Stimulated activated CD4-positive, alpha-beta T cell treated with anti-CD3 and anti-CD28 coated beads, Interleukin-12 subunit alpha, Interleukin-12 subunit beta, amount 100 ng/mL, for 48 hours (primary cell): ENCODE measurements around the gene GLS.

Source experiments
- DNase-seq, 3 donors: peaks; one replicate each; pipeline ENCODE4 v3.0.0-alpha.2; 2020; ENCODE audit warnings: low read depth in 2 of 3, low spot score in 1 of 3

GLS gene

DNA sequence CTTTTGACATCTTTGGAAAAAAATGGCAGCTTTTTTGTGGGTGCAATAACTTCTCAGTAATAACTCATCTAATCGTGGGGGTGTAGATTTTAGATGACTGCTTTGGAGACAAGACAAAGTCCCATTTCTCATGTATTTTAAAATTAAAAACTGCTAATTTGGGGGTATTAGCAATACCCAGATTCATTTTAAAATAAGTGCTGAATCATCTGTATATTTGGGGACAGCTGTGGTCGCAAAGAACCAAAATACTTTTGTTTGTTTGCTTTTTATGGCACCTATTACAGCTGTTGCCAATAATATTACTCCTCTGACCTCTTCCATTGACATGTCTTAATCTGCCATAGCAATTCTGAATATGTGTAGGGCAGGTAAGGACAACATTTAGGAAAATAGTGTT is 87.9 kb downstream of the GLS start:
- DNase-seq: no peak

DNA sequence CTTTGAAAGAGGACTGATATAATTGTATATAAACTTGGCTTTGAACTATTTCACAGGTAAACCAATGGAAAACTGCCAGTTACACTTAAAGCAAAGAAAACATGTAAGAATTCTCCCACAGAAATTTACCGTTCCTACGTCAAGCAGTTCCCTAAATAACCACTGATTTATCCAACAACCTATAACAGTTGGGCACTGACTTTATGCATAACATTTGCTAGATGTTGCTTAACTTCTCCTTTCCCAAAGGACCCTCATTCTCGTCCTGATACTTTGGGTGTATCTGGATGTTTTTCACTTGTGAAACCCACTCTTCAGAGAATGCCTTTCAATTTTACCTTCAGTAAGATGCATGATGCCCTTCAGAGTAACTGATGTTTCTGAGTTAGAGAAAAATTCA is 89.5 kb downstream of the GLS start:
- no peak for DNase-seq

DNA sequence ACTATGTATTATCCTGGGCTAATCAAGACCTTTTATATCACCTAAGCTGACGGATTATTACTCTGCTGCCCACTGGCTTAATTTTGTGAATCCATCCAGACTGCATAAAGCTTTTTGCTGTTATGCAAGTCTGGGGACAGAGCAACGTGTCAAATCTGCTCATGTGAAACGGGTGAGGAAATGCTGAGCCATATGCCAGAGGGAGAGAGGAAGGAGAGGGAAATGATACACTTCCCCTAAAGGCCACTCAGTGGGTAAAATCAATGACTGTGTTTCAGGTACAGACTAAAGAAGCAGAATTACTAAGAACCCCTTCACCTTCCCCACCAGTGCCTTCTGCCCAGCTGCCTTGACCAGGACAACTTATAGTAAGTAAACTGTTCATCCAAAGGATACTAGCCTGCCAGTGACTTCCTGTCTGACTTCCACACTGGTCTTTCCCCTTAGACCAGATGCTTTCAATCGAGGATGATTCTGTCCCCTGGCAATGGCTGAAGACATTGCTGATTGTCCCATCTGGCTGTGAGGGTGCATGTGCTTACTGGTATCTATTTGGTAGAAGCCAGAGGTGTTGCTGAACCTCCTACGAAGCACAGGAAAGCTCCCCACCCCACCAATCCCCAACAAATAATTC is 90.4 kb downstream of the GLS start:
- DNase-seq: no peak

DNA sequence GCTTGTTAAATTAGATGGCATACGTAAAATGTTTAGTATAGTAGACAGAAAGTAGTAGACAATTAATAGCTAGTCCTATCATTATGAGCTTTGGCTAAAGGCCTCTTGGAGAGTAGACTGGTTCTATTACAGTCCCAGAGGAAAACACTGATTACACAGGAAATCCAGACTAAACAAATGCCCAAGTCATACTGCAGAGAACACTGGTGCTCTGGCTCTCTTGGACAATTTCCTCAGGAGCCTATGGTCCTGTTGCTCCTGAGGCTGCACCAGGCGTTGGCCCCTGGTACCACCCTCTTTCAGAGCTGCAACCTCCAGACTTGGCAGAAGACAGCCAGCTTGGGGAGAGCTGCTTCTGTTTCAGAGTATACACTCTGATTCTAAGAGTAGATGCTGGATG is 91.6 kb downstream of the GLS start:
- DNase-seq: no peak

DNA sequence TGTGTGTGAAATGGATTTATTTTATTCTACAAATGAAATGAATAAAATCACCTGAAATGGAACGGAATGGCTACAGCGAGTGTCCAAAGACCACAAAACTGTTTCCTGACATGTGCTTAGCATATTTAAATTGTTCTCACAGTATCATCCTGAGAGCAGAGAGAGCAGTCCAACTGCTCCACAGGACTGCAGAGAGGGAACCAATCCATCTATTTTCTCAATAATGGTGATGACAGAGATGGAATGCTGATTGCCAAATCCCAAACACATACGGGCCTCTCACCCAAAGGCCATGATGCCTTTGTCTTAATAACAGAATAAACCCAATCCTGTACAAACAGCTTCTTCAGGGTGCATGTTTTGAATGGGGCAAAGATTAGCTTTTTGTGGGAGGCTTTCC is 92.2 kb downstream of the GLS start:
- no peak for DNase-seq

DNA sequence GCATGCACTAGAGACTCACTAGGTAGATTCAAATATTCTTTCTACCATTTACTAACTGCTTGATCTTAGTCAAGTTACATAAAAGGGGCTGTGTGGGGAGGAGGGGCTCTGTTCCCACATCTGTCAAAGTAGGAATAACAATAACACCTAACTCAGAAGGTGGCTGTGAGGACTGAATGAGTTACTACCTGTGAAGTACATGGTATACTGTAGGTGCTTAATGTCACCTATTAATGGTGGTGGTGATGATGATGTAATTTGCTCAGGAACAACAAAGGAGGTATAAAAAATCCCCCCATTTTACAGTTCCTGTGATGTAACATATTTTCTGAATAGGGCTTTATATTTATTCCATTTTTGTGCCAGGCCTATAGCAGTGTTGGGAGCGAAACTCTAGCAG is 92.6 kb downstream of the GLS start:
- no peak for DNase-seq

DNA sequence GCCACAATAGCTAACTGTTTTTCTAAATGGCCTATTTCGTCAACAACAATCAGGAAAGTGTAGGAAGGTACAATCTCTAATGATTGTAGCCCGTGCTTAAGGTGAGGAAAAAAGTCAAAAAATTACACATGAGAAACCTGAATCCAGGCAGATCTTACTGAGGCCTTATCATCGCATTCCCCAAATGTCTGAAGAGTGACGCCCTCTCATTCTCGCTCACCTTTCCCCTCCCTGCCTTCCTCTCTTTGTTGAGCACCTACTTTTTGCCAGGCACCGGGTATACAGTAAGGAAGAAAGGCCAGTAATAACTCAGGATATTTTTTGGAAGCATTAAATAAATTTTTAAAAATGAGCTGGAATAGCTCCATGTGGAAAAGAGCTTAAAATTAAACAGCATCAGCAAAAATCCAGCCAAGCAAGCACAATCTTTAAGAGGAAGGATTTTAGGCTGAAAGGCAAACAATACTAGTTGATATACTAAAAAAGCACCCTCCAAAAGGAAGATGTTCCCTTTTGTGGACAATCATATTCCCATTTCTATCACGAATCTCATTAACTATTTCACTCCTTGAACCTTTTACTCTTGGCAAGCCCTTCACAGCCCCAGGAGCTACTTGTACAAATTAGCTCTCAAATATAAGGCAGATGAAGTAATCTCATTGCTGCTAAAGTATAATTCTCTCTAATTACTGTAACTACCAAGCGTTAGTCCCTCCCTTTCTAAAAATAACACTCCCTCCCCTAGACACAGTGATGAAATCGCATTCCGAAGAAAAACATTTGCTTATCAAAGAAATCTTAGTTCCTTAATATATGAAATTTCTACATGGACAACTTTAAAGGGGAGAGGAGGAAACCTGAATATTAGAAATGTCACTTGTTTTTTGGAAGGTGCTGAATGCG is 93.4 kb downstream of the GLS start:
- DNase-seq: no peak

DNA sequence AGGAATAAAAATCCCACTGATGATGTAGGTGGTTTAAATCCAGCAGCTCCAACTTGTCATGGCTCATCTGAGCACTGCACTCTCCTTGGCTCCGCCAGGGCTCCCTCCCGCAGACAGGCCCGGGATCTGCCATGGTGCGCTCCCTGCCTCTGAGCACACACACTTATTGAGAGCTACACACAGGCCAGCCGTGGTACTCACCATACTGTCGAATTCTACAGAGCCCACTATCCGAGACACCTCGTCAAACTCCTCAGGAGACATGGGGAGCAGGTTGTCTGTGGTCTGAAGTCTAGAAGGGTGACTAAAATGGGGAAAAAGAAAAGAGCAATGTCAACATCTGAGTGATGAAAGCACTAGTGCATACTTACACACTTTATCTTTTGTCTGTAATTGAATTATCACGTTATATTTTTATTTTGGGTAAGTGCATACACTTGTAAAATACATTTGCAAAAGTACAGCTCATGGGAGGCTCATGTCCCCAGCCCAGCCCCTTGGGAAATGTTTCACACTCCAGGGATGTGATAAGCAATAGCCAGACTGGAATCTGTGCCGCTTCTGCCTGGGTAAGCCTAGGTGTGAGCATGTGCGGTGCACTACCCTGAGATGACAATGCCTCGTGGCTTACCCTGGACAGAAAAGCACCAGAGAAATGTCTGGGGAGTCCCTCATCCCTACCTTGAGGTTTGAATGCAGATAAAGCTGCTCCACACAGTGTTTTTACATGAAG is 94.2 kb downstream of the GLS start:
- no peak for DNase-seq

DNA sequence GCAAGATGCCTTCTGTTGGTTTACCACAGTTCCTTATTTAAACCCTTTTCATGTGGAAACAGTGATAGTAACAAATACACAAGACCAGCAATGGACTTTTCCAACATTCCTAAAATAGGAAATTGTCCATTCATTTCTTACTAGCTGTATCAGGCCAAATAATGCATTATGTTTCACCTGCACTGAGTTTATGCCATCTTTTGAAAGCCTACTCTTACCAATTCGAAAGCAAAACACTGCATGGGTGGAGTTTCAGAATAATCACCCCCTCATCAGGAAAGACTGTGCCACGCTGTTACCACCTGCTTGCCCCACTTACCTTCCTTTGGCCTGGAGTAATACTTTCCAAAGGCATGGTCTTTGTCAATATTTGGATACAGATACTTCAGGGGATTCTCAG is 95.9 kb downstream of the GLS start:
- DNase-seq: no peak

DNA sequence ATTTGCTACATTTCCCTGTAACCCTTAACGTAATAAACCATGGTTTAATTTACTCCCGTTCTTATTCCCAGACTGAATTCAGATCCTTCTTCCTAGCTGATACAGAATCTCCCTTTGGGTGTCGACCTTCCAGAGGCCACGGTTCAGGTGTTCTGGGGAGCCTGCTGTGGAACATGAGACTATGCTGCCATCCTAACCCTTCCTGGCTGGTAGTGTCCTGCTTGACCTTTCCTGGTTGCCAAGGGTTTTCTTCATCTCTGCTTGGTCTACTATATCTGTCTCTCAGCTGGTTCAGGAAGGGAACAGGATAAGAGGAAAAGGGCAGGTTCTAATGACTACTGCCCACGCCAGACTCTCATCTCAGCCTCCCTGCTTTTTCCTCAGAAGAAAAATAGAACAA is 96.9 kb downstream of the GLS start:
- no peak for DNase-seq

DNA sequence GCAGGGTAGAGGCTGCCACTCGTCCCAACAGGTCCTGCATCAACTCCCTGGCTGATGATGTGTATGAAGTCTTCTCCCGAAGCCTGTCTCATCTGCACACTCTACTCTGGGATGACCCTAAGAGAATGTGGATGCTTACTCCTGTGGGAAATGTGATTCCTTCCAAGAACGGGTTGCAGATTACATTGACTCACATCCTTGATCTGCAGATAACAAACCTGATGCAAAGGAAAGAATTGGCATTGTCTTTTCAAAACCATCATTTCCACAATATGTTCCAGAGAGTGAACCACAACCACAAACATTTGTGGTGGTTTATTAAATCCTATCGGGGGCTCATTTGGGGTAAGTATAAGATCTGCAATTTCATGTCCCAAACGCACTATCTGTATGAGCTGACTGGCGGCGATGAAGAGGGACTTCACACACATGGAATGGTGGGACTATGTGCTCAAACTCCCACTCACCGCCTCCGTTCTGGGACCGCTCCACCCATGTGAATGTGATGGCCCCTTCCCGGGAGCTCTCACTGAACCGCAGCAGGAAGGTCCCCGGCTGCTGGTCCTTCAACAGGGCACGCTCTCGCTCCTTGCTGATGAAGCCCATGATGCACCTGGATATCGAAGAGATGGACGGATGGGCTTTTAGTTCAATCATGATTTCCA is 97.9 kb downstream of the GLS start:
- no peak for DNase-seq

DNA sequence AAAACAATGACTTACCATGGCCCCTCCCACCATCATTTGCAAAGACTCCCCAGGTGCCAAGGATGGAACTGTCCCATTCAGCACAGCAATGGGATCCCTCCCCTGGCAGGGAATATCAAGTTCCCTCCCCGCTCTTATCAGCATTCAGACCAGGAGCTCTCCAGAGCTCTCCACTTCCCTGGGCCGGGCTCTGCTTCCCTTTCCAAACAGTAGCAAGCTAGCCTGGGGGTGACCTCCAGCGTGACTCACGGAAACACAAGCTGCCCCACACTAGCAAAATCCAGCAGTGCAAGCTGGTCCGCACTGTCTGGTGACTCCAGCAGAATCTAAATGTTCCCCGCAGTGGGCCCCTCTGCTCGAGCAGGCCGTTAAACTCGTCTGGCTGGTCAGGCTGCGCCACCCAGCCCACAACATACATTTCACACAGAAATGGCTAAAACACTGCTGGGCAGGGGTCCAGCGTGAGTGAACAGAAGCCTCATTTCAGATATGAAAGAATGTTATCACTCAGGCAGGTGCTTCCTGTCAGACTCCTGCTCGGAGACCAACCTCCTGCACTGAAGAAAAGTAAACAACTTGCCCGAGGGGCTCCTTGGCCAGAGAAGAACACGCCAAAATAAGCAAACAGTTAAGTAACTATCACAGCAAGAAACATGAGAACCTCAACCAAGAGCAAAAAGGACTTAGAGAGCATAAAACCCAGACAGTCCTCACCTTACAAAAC is 99.4 kb downstream of the GLS start:
- no peak for DNase-seq

DNA sequence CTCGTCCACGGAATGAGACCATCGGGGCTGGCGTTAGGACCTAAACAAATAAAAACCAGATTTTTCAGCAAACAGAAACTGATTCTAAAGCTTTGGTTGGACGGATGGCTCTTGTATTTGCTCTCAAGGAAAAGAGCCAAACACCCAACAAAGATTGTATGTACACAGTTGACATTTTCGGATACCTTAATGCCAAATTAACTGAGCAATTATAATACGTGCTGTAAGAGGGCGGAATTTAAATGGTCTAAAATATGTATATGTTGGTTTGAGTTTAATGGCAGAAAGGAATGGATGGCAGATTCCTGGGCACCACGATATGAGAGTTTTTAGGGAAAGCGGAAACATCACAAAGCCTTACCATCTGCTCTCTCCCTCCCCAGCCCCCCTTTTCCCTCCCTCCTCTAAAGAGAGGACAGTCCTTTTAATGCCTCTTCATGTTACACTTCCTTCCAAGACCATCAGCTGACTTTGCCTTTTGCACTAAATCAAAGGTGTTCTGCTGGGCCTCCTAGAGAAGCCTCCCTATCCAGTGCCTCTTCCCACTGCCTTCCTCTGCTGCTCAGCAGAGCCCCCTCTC is 100.1 kb downstream of the GLS start:
- no peak for DNase-seq

DNA sequence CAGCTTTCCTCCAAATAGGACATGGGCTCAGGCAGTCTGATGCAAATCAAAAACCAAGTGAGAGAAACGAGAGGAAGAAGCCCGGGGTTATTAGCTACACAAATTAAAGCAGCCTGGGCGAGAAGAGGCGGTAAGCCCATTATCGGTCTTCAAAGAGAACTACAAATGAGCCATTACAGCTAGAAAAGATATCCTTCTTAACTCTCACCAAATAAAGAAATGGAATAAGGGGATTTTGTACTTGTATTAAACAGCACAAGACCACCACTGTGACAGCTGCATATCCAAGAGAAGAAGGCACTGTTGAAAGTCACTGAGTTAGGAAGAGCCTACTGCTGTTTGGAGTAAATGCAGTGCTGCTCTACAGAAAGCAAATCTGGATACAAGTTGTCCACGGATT is 100.7 kb downstream of the GLS start:
- DNase-seq: no peak

DNA sequence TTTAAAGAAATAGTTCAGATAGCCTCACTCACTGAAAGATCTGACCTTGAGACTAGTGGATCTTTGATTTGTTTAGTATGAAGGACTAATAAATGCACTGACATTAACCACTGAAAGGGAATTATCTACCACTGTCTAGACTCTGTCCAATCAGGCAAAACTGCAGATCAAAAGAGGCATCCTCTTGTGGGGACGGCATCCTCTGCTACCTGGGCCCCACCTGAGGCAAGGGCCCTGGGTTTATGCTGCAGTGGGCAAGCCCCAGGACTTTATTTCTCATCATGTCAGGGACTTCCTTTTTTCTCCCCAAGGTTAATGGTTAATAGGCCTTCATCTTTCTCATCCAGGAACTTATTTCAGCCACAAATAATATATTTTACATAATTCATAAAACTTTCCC is 101.1 kb downstream of the GLS start:
- DNase-seq: no peak

DNA sequence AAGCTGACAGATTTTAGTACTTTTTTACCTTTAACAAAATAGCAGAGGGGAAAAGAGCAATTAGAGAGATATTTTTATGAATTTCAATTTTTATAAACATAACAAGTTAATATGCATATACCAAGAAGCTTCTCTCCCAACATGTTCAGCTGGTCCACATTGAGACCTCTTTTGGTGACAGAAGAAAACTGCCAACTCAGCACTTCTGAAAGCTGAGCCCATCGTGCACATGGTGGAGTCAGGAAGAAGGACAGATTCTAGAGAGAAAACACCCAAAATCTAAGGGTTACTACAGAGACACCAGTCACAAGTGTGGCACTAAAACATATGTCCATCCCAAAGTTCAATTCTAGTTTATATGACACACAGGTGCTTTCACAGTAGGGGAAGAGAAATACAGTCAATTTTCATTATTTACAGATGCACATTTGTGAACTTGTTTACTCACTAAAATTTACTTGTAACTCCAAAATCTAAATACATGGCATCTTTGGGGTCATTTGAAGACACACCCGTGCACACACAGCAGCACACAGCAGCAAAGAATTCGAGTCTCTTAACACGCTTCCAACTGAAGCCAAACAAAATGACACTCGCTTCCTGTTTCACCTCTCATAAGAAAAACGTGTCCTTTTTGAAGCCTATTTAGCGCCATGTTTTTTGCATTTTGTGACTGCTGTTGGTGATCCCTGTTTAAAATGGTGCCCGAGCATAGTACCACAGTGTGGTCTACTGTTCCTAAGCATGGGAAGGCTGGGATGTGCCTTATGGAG is 101.8 kb downstream of the GLS start:
- DNase-seq: no peak

DNA sequence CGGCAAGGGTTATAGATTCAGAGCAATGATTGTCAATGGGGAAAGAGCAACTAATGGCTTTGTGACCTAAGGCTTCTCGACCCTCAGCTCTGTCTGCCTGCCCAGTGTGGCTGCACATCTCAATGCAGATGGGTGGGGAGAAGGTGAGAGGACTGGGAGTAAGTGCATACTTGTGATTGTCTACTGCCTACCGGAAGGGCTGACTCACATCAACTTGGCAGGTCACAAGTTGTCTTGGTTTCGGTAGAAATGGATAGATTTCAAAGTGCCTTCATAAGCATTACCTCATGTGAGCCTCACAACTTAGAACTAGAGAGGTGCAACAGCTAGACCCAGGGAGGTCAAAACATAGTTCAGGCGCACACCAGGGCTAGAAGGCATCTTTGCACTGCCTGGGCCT is 104.0 kb downstream of the GLS start:
- DNase-seq: no peak

DNA sequence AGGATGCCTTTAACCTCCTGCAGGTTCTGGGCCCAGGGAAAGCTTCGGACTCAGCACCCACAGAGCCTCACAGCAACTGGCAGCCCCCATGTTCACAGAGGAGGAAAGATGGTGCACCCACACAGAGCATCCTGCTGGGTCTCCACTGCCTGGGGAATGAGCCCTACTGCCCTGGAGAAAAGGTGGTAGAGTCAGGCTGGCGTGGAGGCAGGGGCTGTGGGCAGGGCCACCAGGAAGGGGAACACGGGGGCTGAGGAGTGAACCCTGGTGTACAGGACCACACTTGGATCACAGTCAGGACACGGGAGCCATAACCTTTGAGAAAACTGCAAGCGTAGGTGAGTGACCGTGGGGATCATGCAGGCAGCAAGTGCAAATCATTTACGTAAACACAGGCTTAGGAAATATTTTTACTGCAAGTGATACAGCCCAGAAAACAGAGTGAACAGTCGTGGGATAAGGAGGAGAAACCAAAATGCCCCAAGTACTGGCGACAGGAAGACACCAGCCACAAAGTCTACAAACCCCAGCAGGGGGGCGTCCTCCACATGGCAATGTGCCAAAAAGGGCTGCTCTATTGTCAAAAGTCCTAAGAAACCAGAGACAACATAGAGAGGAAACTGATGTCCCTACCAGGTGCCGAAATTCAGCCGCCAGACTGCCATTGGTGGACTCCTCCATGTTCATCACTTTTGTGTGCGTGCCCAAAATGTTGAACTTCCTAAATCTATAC is 105.8 kb downstream of the GLS start:
- no peak for DNase-seq

DNA sequence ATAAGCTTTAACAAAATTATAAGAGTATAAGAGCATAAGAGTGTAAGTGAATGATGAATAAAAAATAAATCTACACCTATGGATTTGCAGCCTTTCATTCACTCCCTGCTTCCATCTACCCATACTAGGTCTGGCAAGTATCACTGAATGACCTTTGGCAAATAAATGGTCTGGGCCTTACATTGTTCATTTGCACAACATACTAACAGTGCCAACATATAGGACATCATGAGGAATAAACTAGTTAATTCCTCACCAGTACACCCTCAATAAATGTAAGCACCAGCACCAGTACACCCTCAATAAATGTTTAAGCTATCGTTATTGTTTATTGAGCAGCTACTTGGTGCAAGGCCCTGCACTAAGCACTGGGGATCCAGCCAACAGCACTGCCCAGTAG is 106.5 kb downstream of the GLS start:
- no peak for DNase-seq
